ENCODE results near the gene AGAP5. TPM values are rescaled to one million over a fixed set of nuclear protein-coding genes. Genes with fewer than 3 reads are reported as not detected.
"Not testable (repeated sequence)": the region's sequence is repeated elsewhere in the genome, so short reads cannot be mapped to it uniquely, and the experiment has no call there.

Gene AGAP5
- total RNA-seq, 1 donor from 2014 or later = 2.9 TPM

- Mint-ChIP-seq H3K36me3 (ENCODE audit: low read depth) (peaks cover 8% of the 10 kb centered on the region), H3K9me3 (ENCODE audit: low read depth) (no peaks in the 10 kb centered on the region), H3K4me1 (ENCODE audit: low read depth) (peaks cover 14% of the 10 kb centered on the region), H3K4me3 (ENCODE audit: unreplicated experiment) (peak overlapping the region; percentile 40), H3K27me3 (ENCODE audit: low read depth) (no peaks in the 10 kb centered on the region), H3K27ac (ENCODE audit: unreplicated experiment) (no peak overlapping the region)
- TF ChIP-seq, protein P1, sequence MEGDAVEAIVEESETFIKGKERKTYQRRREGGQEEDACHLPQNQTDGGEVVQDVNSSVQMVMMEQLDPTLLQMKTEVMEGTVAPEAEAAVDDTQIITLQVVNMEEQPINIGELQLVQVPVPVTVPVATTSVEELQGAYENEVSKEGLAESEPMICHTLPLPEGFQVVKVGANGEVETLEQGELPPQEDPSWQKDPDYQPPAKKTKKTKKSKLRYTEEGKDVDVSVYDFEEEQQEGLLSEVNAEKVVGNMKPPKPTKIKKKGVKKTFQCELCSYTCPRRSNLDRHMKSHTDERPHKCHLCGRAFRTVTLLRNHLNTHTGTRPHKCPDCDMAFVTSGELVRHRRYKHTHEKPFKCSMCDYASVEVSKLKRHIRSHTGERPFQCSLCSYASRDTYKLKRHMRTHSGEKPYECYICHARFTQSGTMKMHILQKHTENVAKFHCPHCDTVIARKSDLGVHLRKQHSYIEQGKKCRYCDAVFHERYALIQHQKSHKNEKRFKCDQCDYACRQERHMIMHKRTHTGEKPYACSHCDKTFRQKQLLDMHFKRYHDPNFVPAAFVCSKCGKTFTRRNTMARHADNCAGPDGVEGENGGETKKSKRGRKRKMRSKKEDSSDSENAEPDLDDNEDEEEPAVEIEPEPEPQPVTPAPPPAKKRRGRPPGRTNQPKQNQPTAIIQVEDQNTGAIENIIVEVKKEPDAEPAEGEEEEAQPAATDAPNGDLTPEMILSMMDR (IDR thresholded peaks at IDR 0.05) = no peak
- no peak for DNase-seq (ENCODE audit: low spot score)
Observed at GRCh38 chr10:73732426-73732825, 34.5 kb upstream of the AGAP5 start.

GRCh38 chr10:73731588-73732375, 33.9 kb upstream of the AGAP5 start:
- DNase-seq (ENCODE audit: low spot score) = no peak
- Mint-ChIP-seq H3K27ac (ENCODE audit: unreplicated experiment) (no peak overlapping the region), H3K4me1 (ENCODE audit: low read depth) (peaks cover 14% of the 10 kb centered on the region), H3K9me3 (ENCODE audit: low read depth) (no peaks in the 10 kb centered on the region), H3K36me3 (ENCODE audit: low read depth) (peaks cover 10% of the 10 kb centered on the region), H3K27me3 (ENCODE audit: low read depth) (no peaks in the 10 kb centered on the region), H3K4me3 (ENCODE audit: unreplicated experiment) (peak overlapping the region; percentile 40)
- TF ChIP-seq, protein P1 (IDR thresholded peaks at IDR 0.05) = no peak

DNA sequence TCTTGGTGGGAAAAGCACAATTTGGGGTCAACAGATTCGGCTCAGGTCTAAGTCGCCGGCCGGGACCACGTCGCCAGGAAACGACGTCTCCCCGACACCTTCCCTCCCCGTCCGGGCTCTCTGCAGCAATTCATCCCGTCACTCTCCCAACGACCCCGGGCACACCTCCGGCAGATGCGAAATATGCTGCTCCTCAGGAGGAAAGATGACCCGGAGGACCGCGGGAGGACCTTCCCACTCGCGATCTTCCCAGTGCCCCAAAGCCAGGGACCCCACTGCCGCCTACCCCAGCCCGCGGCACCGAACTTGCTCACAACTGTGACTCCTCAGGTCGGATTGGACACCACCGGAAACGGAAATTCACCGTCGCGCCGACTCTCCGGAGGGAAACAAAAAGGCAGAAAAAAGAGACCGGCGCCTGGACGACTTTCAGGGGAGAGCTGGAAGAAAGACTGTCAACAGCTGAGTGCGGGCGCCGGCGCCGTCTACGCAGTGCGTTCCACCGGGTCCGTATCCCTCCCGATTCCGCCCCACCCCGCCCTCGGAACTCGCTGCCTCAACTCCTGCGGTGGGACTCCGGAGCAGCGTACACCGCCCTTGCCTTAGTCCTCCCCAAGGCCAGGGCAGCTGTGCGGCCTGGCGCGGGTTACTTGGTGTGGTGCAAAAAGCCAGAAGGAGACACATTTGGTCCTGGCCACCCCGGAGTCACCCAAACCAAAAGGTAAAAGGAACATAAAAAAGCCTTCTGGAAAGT, 32.4 kb upstream of the AGAP5 start:
- TF ChIP-seq, protein P1 (IDR thresholded peaks at IDR 0.05) = no peak
- Mint-ChIP-seq H3K27me3 (ENCODE audit: low read depth) (no peaks in the 10 kb centered on the region), H3K36me3 (ENCODE audit: low read depth) (peaks cover 14% of the 10 kb centered on the region), H3K4me1 (ENCODE audit: low read depth) (peaks cover 14% of the 10 kb centered on the region), H3K4me3 (ENCODE audit: unreplicated experiment) (peak overlapping the region; percentile 99), H3K27ac (ENCODE audit: unreplicated experiment) (peak overlapping the region; percentile 99), H3K9me3 (ENCODE audit: low read depth) (no peaks in the 10 kb centered on the region)
- DNase-seq (ENCODE audit: low spot score) = peak; percentile 97

DNA sequence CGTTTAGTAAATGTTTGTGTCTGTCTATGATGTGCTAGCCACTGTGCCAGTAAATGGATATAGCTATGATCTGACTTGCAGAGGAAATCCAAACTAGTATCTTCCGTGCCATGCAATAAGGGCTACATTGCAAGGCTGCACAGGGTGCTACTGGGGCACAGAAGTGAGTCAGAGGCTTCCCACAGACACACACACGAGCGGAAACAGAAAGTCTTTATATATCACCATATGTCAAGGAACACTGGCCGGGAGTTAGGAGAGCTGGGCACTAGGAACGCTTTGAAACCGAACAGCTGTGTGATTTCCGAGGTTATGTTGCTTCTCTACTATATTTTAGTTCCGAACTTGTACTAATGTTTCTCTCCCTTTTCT, 31.9 kb upstream of the AGAP5 start:
- not testable (repeated sequence) for H3K27me3 Mint-ChIP-seq (ENCODE audit: low read depth); H3K9me3 Mint-ChIP-seq (ENCODE audit: low read depth); DNase-seq (ENCODE audit: low spot score)
- H3K4me3 Mint-ChIP-seq (ENCODE audit: unreplicated experiment) = peak overlapping the region; percentile 99
- peaks cover 14% of the 10 kb centered on the region for H3K4me1 Mint-ChIP-seq (ENCODE audit: low read depth)
- peaks cover 12% of the 10 kb centered on the region for H3K36me3 Mint-ChIP-seq (ENCODE audit: low read depth)
- H3K27ac Mint-ChIP-seq (ENCODE audit: unreplicated experiment) = peak overlapping the region; percentile 99

GRCh38 chr10:73723516-73723915, 25.6 kb upstream of the AGAP5 start:
- Mint-ChIP-seq H3K4me3 (ENCODE audit: unreplicated experiment) (no peak overlapping the region), H3K4me1 (ENCODE audit: low read depth) (no peaks in the 10 kb centered on the region), H3K36me3 (ENCODE audit: low read depth) (peaks cover 23% of the 10 kb centered on the region), H3K9me3 (ENCODE audit: low read depth) (no peaks in the 10 kb centered on the region), H3K27ac (ENCODE audit: unreplicated experiment) (no peak overlapping the region), H3K27me3 (ENCODE audit: low read depth) (no peaks in the 10 kb centered on the region)
- DNase-seq (ENCODE audit: low spot score) = no peak
- TF ChIP-seq, protein P1 (IDR thresholded peaks at IDR 0.05) = no peak

- not testable (repeated sequence) for DNase-seq (ENCODE audit: low spot score); H3K27me3 Mint-ChIP-seq (ENCODE audit: low read depth)
- peaks cover 27% of the 10 kb centered on the region for H3K36me3 Mint-ChIP-seq (ENCODE audit: low read depth)
Observed at GRCh38 chr10:73720561-73720960, 22.7 kb upstream of the AGAP5 start.

More at GRCh38 chr10:73720561-73720960, 22.7 kb upstream of the AGAP5 start:
- not testable (repeated sequence) for H3K9me3 Mint-ChIP-seq (ENCODE audit: low read depth); H3K27ac Mint-ChIP-seq (ENCODE audit: unreplicated experiment); H3K4me1 Mint-ChIP-seq (ENCODE audit: low read depth); H3K4me3 Mint-ChIP-seq (ENCODE audit: unreplicated experiment)
